HG03520 (cell line): ENCODE data around the gene ARPC1B.
"Not testable (repeated sequence)": the region's sequence is repeated elsewhere in the genome, so short reads cannot be mapped to it uniquely, and the experiment has no call there.

Source experiments
- ATAC-seq: cut with Tn5 transposase; IDR thresholded peaks from one replicate; pipeline ENCODE4 v1.9.1; 2021; ENCODE audit warnings: mild to moderate bottlenecking, moderate library complexity; ENCODE audit not compliant: unreplicated experiment

Gene ARPC1B

DNA sequence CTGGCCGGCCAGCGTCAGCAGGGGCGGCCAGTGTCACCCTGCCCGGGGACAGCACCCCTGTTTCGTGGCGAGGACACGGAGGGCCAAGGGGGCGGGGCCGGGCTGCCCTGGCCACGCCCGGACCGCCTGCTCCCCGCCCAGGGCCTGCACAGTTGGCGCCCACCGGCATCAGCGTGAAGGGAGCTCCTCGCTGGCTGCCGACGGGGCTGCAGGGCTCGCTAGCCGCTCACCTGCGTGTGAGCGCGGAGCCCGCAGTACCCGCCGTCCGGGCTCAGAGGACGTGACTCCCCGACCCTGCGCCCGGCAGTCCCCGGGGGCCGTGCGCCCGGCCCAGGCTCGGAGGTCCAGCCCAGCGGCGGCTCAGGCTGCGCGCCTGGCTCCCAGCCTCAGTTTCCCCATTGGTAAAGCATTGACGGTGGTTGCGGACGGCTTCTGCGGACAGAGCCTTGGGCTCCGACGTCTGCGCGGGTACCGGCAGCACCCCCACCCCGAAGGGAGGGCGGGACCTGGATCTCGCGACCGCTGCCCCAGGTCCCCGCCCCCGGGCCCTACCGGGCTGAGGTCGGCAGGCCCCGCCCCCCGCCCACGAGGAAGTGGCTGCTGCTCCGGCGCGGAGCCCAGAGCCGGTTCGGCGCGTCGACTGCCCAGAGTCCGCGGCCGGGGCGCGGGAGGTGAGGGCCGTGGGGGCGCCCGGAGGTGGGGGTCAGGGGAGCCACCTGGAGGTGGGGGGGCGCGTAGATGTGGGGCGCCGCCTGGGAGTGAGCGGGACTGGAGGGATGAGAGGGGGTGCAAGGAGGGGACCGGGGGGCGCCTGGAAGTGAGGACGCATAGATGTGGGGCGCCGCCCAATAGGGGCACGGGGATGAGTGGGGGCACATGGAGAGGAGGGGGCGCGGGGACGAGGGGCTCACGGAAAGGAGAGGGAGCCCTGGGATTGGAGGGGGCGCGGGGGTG, at the start of gene ARPC1B:
ARPC1B (plus strand) TSS at position 620 of the 954 bp plus-strand sequence. CDS start 10,985 bp downstream, outside the sequence.
- peak; percentile 59 for ATAC-seq

- ATAC-seq = no peak
Observed at GRCh38 chr7:99325001-99325493, 49.5 kb upstream of the ARPC1B start.

DNA sequence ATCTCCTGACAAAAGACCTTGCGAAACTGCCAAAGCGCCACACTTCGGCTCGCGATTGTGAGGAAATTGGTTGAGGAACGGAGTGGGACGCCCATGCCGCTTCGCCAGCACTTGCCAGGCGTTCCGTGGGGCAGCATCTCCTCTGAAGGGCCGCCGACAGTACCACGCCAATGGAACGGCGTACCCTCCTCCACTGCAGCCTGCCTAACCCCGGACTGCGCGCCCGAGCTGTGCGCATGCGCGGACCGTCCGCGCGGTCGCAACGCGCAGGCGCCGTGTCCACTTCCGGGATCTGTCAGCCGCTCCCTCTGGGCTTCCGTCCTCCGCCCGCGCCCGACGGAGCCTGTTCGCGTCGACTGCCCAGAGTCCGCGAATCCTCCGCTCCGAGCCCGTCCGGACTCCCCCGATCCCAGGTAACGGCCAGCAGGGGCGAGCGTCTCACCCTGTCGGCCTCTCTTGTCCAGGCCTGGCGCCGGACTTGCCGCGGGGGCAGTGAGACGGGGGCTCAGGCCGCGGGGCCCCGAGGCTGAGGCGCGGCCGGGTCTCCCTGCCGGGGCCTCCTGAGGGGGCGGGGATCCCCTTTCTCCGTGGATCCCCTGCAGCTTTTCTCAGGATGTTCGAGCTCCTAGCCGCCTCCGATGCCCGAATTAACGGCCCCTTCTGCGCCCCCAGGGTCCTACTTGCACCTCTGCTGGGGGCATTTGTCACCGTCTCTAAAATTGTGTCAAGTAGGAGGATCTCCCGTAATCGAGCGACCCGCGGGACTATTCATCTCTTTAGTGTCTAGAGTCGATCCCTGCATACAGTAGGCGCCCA, 48.7 kb upstream of the ARPC1B start, which contains the start of gene ARPC1A:
ARPC1A (plus strand) TSS at position 307 of the 816 bp plus-strand sequence. CDS start 7,456 bp downstream, outside the sequence.
- ATAC-seq = peak; percentile 81

GRCh38 chr7:99326408-99326782, 48.1 kb upstream of the ARPC1B start:
- no peak for ATAC-seq

- not testable (repeated sequence) for ATAC-seq
Observed at GRCh38 chr7:99330314-99330961, 44.1 kb upstream of the ARPC1B start.

DNA sequence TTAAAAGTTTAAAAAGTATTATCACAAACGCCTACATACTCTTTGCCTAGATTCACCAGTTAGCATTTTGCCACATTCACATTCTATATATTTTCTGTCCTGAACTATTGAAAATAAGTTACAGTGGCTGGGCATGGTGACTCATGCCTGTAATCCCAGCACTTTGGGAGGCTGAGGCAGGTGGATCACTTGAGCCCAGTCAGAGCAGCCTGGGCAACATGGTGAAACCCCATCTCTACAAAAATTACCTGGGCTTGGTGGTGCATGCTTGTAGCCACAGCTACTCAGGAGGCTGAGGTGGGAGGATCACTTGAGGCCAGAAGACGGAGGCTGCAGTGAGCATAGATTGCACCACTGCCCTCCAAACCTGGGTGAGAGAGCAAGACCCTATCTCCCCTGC, 43.5 kb upstream of the ARPC1B start:
- ATAC-seq = no peak

DNA sequence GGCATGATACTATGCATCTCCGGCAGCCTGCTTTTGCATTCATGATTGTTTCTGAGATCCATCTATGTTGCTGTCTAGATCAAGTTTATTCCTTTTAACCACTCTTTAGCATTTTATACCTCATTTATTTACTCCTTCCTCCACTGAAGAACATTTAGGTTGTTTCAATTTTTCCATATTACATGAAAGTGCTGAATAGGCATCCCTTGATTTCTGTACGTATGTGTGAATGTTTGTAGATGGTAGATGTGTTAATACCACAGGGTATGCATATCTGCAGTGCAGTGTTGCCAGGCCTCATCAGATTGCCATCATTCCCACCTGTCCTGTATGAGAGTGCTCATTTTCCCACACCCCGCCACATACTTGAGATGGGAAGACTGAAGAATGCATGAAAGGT, 34.9 kb upstream of the ARPC1B start:
- no peak for ATAC-seq

DNA sequence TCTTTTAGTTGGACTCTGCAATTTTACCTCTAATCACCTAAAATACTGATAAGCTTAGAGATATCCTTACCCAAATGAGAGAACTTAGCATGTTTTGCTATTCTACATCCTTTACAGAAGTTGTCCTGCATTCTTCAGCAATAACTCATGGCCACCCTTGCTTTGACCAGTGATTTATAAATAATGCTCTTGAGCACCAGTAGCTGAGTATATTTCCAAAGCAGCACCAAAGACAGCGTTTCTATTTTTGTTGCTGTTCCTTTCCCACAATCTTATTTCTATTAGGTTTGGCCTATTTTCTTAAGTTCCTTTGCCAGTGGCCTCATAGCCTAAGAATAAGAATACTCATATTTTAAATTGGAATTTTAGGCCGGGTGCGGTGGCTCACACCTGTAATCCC, 33.9 kb upstream of the ARPC1B start:
- no peak for ATAC-seq

DNA sequence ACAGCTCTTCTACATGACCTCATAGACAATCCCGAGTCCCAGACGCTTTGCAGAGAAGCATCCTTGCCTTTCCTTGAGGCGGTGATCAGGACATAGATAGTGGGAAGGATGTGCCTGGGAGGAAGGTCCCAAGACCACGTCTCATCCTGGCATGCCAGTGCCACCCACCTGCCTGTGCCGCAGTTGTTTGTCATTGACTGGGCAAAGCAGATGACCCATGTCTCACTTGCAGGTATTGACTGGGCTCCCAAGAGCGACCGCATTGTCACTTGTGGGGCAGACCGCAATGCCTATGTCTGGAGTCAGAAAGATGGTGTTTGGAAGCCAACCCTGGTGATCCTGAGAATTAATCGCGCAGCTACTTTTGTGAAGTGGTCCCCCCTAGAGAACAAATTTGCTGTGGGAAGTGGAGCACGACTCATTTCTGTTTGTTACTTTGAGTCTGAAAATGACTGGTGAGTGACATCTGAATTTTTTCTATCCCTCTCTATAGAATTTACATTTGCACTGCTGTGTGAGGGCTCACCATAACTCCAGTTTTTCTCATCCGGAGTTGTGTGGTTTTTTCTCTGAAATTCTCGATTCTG, 30.4 kb upstream of the ARPC1B start:
- no peak for ATAC-seq

GRCh38 chr7:99350641-99351040, 23.9 kb upstream of the ARPC1B start:
- not testable (repeated sequence) for ATAC-seq

DNA sequence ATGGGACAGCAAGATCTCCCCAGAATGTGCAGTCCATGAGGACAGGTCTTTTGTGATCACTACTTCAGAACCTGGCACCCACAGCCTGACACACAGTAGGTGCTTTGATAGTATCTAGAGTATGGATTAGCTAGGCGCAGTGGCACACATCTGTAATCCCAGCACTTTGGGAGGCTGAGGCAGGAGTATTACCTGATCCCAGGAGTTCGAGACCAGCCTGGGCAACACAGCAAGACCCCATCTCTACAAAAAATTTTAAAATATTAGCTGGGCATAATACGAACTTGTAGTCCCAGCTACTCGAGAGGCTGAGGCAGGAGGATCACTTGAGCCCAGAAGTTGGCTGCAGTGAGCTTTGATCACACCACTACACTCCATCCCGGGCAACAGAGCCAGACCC, 22.3 kb upstream of the ARPC1B start:
- no peak for ATAC-seq

DNA sequence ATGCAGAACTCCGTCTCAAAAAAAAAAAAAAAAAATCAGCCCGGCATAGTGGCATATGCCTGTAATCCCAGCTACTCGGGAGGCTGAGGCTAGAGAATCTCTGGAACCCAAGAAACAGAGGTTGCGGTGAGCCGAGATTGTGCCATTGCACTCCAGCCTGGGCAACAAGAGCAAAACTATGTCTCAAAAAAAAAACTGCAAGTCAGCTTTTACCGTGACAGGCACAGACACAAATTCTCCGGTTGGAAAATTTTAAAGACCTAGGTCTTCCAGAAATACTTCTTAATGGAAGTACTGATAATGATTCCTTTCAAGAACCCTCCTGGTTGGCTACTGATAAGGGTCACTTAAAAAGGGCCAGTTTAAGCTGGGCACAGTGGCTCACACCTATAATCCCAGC, 19.4 kb upstream of the ARPC1B start:
- ATAC-seq = no peak

DNA sequence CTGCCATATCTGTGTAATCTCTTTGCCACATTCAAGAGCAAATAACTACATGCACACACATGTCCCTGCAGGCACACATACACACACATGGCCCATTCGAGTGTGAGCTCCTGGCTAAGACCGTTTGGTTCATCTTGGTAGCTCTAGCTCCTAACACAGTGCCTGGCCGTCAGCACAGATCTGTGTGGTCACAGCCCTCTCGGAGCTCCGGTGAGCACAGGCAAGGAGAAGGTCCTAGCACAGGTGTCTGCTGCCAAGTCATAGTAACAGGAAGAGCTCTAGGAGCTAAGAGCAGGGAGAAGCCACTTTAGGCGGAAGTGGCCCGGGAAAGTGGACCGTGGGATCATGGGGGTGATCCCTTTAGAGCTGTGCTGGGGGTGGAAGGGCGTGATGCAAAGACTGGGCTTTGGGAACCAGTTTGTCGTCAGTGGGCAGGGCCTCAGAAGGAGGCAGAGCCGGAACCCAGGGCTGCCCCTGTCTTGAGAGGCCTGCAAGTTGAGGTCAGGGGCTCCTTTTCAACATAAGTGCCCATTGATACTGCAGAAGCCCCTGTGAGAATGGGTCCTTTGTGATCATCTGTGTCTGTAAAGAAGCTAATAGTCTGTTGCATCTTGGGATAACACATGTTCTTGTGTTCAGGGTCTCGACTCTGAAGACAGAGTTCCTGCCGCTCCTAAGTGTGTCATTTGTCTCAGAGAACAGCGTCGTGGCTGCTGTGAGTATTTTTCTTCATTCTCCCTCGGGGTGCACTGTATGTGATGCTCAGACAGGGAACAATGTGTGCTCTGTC, 16.6 kb upstream of the ARPC1B start:
- ATAC-seq = no peak

GRCh38 chr7:99358521-99358920, 16.0 kb upstream of the ARPC1B start:
- ATAC-seq = not testable (repeated sequence)

GRCh38 chr7:99359465-99360154, 14.9 kb upstream of the ARPC1B start:
- no peak for ATAC-seq

GRCh38 chr7:99362801-99363200, 11.7 kb upstream of the ARPC1B start:
- ATAC-seq = no peak

- ATAC-seq = no peak
Observed at GRCh38 chr7:99363286-99363685, 11.2 kb upstream of the ARPC1B start.

GRCh38 chr7:99365318-99366141, 9.0 kb upstream of the ARPC1B start:
- ATAC-seq = no peak
